Mucosa of descending colon (tissue), 3 donors: ENCODE results near the gene IGF2BP2. TPM values are rescaled to one million over a fixed set of nuclear protein-coding genes. Genes with fewer than 3 reads are reported as not detected.

Experiments
- ATAC-seq: fragments of 200-7000 bp; cut with Tn5 transposase; one replicate; pipeline ENCODE4 v1.9.1; 2020; ENCODE audit warnings: mild to moderate bottlenecking, moderate library complexity
- DNase-seq, 3 donors: peaks; one replicate each; pipeline ENCODE4 v3.0.0-alpha.2; 2020
- H3K36me3 ChIP-seq: fragments of 200-600 bp; one replicate; pipeline ENCODE4 v1.8.0; 2021; ENCODE audit warnings: low read depth, mild to moderate bottlenecking
- H3K4me1 ChIP-seq: fragments of 200-600 bp; one replicate; pipeline ENCODE4 v1.8.0; 2021; ENCODE audit warnings: low read depth, mild to moderate bottlenecking
- H3K4me3 ChIP-seq: fragments of 200-600 bp; one replicate; pipeline ENCODE4 v1.8.0; 2021; ENCODE audit warnings: mild to moderate bottlenecking
- H3K9me3 ChIP-seq: fragments of 200-600 bp; one replicate; pipeline ENCODE4 v1.8.0; 2021; ENCODE audit warnings: mild to moderate bottlenecking
- intact Hi-C, 2 donors: fragments of 100-400 bp; cut with DNase I in 1 of 2; cut with micrococcal nuclease in 1 of 2; formaldehyde crosslinking; loops; one replicate each; pipeline versions ENCODE4 v1.11.0 to v1.11.1; 2022; cut with DNase I, micrococcal nuclease
- total RNA-seq, 3 donors: library from RNA; stranded (reverse); fragmentation: NEBNext Ultra II Directional in 2 of 3; extraction: Animal tissue kit (Norgen Biotek cat#: 25700) in 2 of 3; gene quantifications; one replicate each; pipeline versions ENCODE4 v1.2.1 to v1.2.4, GENCODE V29; 2021 to 2023
- TF ChIP-seq, protein P1 (sequence below): fragments of 200-600 bp; IDR thresholded peaks from one replicate; pipeline ENCODE4 v1.8.0; 2022; ENCODE audit warnings: antibody characterized with exemption, mild to moderate bottlenecking
- donor health status: DM: no; HTN: no; CAD: no; lungs with moderate emphysema.
- donor health status: DM: no; HTN: no; CAD: no.
- donor health status: DM: no; HTN: yes; CAD: no.

IGF2BP2 gene
- total RNA-seq, 3 donors from 2014 or later, result 26.7 to 67.4 (median 42.1) TPM

DNA sequence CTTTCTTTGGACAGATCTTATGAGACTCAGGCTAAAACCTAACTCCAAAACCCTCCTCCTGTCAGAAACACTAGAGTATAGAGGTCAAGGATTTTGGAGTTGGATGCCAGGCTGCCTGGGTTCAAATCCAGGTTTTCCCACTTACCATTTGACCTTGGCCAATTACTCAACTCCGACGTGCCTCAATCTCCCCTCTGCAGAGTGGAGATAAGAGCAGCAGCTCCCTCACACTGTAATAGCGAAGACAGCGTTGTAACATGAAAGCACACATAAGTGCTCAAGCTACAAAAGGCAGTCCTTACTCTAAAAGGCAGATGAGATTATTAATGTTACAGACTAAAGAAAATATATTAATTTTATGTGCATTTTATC is 90.1 kb downstream of the IGF2BP2 start:
- no peaks in the 10 kb centered on the region for H3K9me3 ChIP-seq
- H3K36me3 ChIP-seq, result no peaks in the 10 kb centered on the region
- no peak overlapping the region for H3K4me3 ChIP-seq
- H3K4me1 ChIP-seq, result no peaks in the 10 kb centered on the region
- ATAC-seq (no peak), DNase-seq (no peak)
- intact Hi-C loops, result no loop called here
- TF ChIP-seq, protein P1, sequence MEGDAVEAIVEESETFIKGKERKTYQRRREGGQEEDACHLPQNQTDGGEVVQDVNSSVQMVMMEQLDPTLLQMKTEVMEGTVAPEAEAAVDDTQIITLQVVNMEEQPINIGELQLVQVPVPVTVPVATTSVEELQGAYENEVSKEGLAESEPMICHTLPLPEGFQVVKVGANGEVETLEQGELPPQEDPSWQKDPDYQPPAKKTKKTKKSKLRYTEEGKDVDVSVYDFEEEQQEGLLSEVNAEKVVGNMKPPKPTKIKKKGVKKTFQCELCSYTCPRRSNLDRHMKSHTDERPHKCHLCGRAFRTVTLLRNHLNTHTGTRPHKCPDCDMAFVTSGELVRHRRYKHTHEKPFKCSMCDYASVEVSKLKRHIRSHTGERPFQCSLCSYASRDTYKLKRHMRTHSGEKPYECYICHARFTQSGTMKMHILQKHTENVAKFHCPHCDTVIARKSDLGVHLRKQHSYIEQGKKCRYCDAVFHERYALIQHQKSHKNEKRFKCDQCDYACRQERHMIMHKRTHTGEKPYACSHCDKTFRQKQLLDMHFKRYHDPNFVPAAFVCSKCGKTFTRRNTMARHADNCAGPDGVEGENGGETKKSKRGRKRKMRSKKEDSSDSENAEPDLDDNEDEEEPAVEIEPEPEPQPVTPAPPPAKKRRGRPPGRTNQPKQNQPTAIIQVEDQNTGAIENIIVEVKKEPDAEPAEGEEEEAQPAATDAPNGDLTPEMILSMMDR, result no peak

DNA sequence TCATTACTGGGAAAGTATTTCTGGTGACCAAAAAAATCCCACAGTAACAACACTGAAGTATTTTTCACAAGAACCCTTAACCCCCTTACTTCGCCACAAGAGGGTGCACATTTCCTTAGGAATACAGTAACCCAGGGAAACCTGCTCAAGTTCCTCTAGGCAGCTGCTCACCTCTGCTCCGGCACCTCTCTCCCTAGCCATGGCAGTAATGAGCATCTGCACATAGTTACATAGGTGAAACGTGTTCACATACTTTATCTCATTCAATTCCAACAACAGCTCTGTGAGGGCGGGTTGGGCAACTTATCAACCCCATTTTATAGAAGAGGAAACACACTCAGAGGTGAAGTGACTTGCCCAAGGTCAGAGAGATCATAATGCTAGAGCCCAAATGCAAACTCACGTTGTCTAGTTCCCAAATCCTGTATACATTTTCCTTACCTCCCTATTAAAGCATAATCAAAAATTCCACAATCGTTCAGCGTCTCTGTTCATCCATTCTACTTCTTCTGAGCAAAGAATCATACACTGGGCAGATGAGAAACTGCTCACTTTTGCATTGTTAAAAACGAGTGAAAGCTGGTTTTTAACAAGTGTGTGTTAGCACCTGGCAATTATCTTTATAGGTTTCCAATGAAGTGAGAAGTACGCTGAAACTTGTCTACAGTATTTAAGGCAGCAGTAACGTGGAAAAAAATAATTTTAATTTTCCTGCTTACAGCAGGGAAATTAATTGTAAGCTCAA is 90.7 kb downstream of the IGF2BP2 start:
- TF ChIP-seq, protein P1, result peak; percentile 14
- intact Hi-C loops, result no loop called here
- Histone ChIP-seq H3K36me3 (no peaks in the 10 kb centered on the region), H3K9me3 (no peaks in the 10 kb centered on the region), H3K4me1 (no peaks in the 10 kb centered on the region), H3K4me3 (no peak overlapping the region)
- ATAC-seq (peak; percentile 98), DNase-seq (peak in 2 of 3 donors; percentile 57 to 83)

DNA sequence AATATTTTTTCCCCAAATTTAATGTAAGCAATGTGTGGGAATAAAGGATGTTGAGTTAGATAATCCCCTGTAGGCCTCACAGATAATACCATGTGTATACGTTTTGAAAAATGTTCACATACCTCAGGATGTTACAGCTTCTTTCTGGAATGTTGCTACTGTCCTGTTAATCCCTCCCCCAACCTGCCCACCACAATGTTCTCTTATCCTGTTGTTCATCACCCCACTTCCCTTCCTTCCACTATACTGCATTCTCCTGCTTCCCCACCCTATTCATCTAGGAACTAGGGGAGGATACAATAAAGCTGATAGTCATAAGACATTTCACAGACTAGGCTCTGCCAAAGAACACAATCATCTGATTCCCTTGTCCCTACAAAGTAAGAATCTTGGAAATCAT is 92.1 kb downstream of the IGF2BP2 start:
- no peak for ATAC-seq

DNA sequence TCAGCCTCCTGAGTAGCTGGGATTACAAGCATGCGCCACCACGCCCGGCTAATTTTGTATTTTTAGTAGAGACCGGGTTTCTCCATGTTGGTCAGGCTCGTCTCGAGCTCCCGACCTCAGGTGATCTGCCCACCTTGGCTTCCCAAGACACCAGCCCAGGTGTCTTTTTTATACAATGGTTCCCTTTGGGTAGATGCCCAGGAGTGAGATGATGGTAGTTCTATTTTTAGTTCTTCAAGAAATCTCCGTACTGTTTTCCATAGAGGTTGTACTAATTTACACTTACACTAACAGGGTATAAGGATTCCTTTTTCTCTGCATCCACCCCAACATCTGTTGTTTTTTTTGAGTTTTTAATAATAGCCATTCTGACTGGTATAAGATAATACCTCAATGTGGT is 94.3 kb downstream of the IGF2BP2 start:
- intact Hi-C loops, result no loop called here
- no peak for ATAC-seq
- H3K36me3 ChIP-seq, result no peaks in the 10 kb centered on the region

More for the DNA sequence above, 92.1 kb downstream of the IGF2BP2 start:
- no peaks in the 10 kb centered on the region for H3K9me3 ChIP-seq
- H3K36me3 ChIP-seq, result no peaks in the 10 kb centered on the region
- H3K4me1 ChIP-seq, result no peaks in the 10 kb centered on the region
- DNase-seq, result no peak
- TF ChIP-seq, protein P1, result no peak
- no peak overlapping the region for H3K4me3 ChIP-seq
- intact Hi-C loops, result no loop called here

DNA sequence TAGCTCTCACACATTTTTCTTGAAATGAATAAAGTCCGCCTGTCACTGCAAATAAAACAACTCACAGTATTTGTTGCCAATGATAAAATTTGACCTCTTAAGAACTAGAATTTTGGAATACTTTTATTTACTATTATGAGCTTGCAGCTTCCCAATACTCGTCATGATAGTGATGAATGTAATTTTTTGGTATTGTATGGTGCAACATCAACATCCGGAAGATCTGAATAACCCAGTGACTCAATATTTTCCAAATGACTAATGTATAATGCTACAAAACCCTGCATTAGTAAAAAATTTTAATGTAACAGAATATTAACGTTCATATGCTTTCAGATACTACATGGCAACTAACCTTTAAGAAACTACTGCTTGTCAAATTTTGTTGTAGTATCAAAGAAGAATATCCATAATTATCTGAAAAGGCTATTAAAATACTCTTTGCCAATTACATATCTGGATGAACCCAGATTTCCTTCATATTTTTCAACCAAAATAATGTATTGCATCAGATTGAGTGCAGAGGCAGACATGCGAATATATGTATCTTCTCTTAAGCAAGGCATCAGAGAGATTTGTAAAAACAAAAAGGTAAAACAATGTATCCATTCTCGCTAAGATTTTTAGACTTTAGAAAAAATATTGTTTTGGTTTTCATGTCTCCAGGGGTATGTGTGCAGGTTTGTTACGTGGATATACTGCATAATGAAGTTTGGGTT is 95.3 kb downstream of the IGF2BP2 start:
- intact Hi-C loops, result no loop called here
- H3K9me3 ChIP-seq, result no peaks in the 10 kb centered on the region
- TF ChIP-seq, protein P1, result no peak
- H3K36me3 ChIP-seq, result no peaks in the 10 kb centered on the region
- H3K4me3 ChIP-seq, result no peak overlapping the region
- no peak for ATAC-seq
- no peak for DNase-seq
- no peaks in the 10 kb centered on the region for H3K4me1 ChIP-seq

More for the DNA sequence above, 94.3 kb downstream of the IGF2BP2 start:
- TF ChIP-seq, protein P1, result no peak
- Histone ChIP-seq H3K4me1 (no peaks in the 10 kb centered on the region), H3K9me3 (no peaks in the 10 kb centered on the region), H3K4me3 (no peak overlapping the region)
- no peak for DNase-seq
